Measurements from ENCODE around the gene DLK2. TPM values are rescaled to one million over a fixed set of nuclear protein-coding genes. Genes with fewer than 3 reads are reported as not detected.
"Not testable (repeated sequence)": the region's sequence is repeated elsewhere in the genome, so short reads cannot be mapped to it uniquely, and the experiment has no call there.

Gene DLK2
- total and polyA plus RNA-seq, 5 experiments from 2014 or later: 0.22 to 1.2 (median 0.97) TPM; not detected in 1

- no peaks in the 10 kb centered on the region for H3K36me3 Mint-ChIP-seq
- ATAC-seq (no peak), DNase-seq (no peak)
- no peak overlapping the region for H3K27ac Mint-ChIP-seq
- peaks cover 0 to 8% (median 2%) of the 10 kb centered on the region in 5 donors for H3K27me3 Mint-ChIP-seq
- POLR2A ChIA-PET: interaction anchor here (1.9 kb wide), 1 partner anchor 10 kb away, joined by 11 read pairs; the partner anchor contains the start of gene ABCC10
- no peak overlapping the region for H3K4me3 Mint-ChIP-seq
- peaks cover 0 to 5% (median 0%) of the 10 kb centered on the region in 9 donors for H3K9me3 Mint-ChIP-seq
- no peaks in the 10 kb centered on the region for H3K4me1 Mint-ChIP-seq
Measured at GRCh38 chr6:43416935-43417334, 38.4 kb downstream of the DLK2 start.

GRCh38 chr6:43415275-43415674 lies 40.1 kb downstream of the DLK2 start:
- not testable (repeated sequence) for H3K9me3 Mint-ChIP-seq, H3K4me1 Mint-ChIP-seq, H3K36me3 Mint-ChIP-seq, H3K27ac Mint-ChIP-seq, H3K4me3 Mint-ChIP-seq, DNase-seq, ATAC-seq
- peaks cover 0 to 12% (median 2%) of the 10 kb centered on the region in 5 donors for H3K27me3 Mint-ChIP-seq
- POLR2A ChIA-PET: interaction anchor here (0.6 to 1.9 kb wide), 3 partner anchors 12 to 752 kb away, joined by 3 to 11 read pairs (median 3); partner anchors contain the start of gene ABCC10

DNA sequence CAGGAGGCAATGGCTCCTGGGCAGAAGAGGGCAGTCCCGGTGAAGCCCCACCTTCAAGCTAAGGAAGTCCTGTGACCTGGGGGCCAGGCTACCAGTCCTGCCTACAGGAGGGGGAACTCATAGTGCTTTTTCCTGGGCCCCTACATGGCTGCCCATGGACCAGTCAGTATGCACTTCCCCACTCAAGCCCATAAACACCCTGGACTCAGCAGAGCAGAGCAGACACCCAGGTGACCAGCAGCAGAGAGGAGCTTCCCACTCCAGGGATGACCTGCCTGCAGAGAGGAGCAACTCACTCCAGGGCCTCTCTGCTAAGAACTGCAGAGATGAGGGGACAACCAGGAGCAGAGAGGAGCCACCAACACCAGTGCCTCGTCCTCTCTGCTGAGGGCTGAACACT lies 42.3 kb downstream of the DLK2 start:
- ATAC-seq (no peak), DNase-seq (no peak)
- Mint-ChIP-seq H3K27me3 (peaks cover 3 to 18% (median 5%) of the 10 kb centered on the region in 5 donors), H3K4me1 (no peaks in the 10 kb centered on the region), H3K27ac (no peak overlapping the region), H3K36me3 (no peaks in the 10 kb centered on the region), H3K4me3 (no peak overlapping the region), H3K9me3 (no peaks in the 10 kb centered on the region)
- POLR2A ChIA-PET: no interaction called here

- H3K27me3 Mint-ChIP-seq: peaks cover 4 to 18% (median 8%) of the 10 kb centered on the region in 5 donors
- H3K27ac Mint-ChIP-seq: no peak overlapping the region
- H3K36me3 Mint-ChIP-seq: no peaks in the 10 kb centered on the region
- H3K4me3 Mint-ChIP-seq: no peak overlapping the region
- no peaks in the 10 kb centered on the region for H3K4me1 Mint-ChIP-seq
- ATAC-seq (no peak), DNase-seq (no peak)
- POLR2A ChIA-PET: no interaction called here
- no peaks in the 10 kb centered on the region for H3K9me3 Mint-ChIP-seq
Measured at GRCh38 chr6:43412541-43412940, 42.8 kb downstream of the DLK2 start.

GRCh38 chr6:43410776-43411175 lies 44.6 kb downstream of the DLK2 start:
- H3K4me3 Mint-ChIP-seq, POLR2A ChIA-PET, DNase-seq, ATAC-seq, H3K27ac Mint-ChIP-seq, H3K36me3 Mint-ChIP-seq, H3K4me1 Mint-ChIP-seq, H3K9me3 Mint-ChIP-seq: not testable (repeated sequence)
- peaks cover 8 to 23% (median 13%) of the 10 kb centered on the region in 5 donors for H3K27me3 Mint-ChIP-seq

- POLR2A ChIA-PET: interaction anchor here (0.7 kb wide), 2 partner anchors 132 to 474 kb away, joined by 3 to 4 read pairs; no protein-coding TSS in a partner anchor
- Mint-ChIP-seq H3K36me3 (peaks cover 0 to 8% (median 0%) of the 10 kb centered on the region in 3 donors), H3K27me3 (peaks cover 8 to 36% (median 23%) of the 10 kb centered on the region in 5 donors), H3K4me3 (no peak overlapping the region), H3K4me1 (no peaks in the 10 kb centered on the region), H3K27ac (no peak overlapping the region), H3K9me3 (no peaks in the 10 kb centered on the region)
- DNase-seq: no peak
- no peak for ATAC-seq
Measured at GRCh38 chr6:43408259-43408658, 47.1 kb downstream of the DLK2 start.

- DNase-seq: no peak
- POLR2A ChIA-PET: interaction anchor here (0.7 kb wide), 1 partner anchor 131 kb away, joined by 4 read pairs; no protein-coding TSS in a partner anchor
- no peak overlapping the region for H3K4me3 Mint-ChIP-seq
- H3K4me1 Mint-ChIP-seq: no peaks in the 10 kb centered on the region
- H3K27ac Mint-ChIP-seq: no peak overlapping the region
- H3K27me3 Mint-ChIP-seq: peaks cover 8 to 38% (median 23%) of the 10 kb centered on the region in 5 donors
- no peak for ATAC-seq
- peaks cover 0 to 8% (median 0%) of the 10 kb centered on the region in 3 donors for H3K36me3 Mint-ChIP-seq
- no peaks in the 10 kb centered on the region for H3K9me3 Mint-ChIP-seq
Measured at GRCh38 chr6:43407296-43407695, 48.1 kb downstream of the DLK2 start.

- H3K9me3 Mint-ChIP-seq: no peaks in the 10 kb centered on the region
- peaks cover 0 to 8% (median 0%) of the 10 kb centered on the region in 3 donors for H3K36me3 Mint-ChIP-seq
- peaks cover 8 to 40% (median 23%) of the 10 kb centered on the region in 5 donors for H3K27me3 Mint-ChIP-seq
- no peak for ATAC-seq
- H3K4me1 Mint-ChIP-seq: no peaks in the 10 kb centered on the region
- no peak for DNase-seq
- no peak overlapping the region for H3K4me3 Mint-ChIP-seq
- H3K27ac Mint-ChIP-seq: no peak overlapping the region
- POLR2A ChIA-PET: no interaction called here
Measured at GRCh38 chr6:43405354-43405753, 50.0 kb downstream of the DLK2 start.

- ATAC-seq: no peak
- peaks cover 4 to 34% (median 18%) of the 10 kb centered on the region in 5 donors for H3K27me3 Mint-ChIP-seq
- H3K4me1 Mint-ChIP-seq: peaks cover 0 to 3% (median under 1%) of the 10 kb centered on the region in 4 donors
- no peak for DNase-seq
- peaks cover 0 to 8% (median 0%) of the 10 kb centered on the region in 3 donors for H3K36me3 Mint-ChIP-seq
- no peak overlapping the region for H3K27ac Mint-ChIP-seq
- no peaks in the 10 kb centered on the region for H3K9me3 Mint-ChIP-seq
- H3K4me3 Mint-ChIP-seq: no peak overlapping the region
- POLR2A ChIA-PET: no interaction called here
Measured at GRCh38 chr6:43402820-43403219, 52.5 kb downstream of the DLK2 start.

- Mint-ChIP-seq H3K27me3 (peaks cover 0 to 27% (median 11%) of the 10 kb centered on the region in 5 donors), H3K36me3 (peaks cover 0 to 7% (median 0%) of the 10 kb centered on the region in 3 donors), H3K4me3 (no peak overlapping the region), H3K4me1 (peaks cover 0 to 9% (median 3%) of the 10 kb centered on the region in 4 donors), H3K27ac (no peak overlapping the region), H3K9me3 (no peaks in the 10 kb centered on the region)
- DNase-seq (no peak), ATAC-seq (no peak)
- POLR2A ChIA-PET: interaction anchor here (0.8 kb wide), 1 partner anchor 32 kb away, joined by 3 read pairs; the partner anchor contains the start of gene ZNF318
Measured at GRCh38 chr6:43401730-43402129, 53.6 kb downstream of the DLK2 start.

Small RNA genes within 50 kb of the gene (microRNA-seq; reads per million reads assigned to microRNA genes)
- not detected for gene MIR6780B (ENCODE audit: borderline microRNAs expressed)

Other genes starting within 250 kb of the DLK2 start
- 10 to 100 TPM; 45.9 to 53.8 TPM for gene DNPH1, start 226.1 kb downstream of the DLK2 start, total RNA-seq
- gene DNPH1, start 226.1 kb downstream of the DLK2 start, polyA plus RNA-seq: 100 to 1,000 TPM; 109 to 173 (median 121) TPM
- gene TTBK1, start 212.1 kb downstream of the DLK2 start, total RNA-seq: not detected
- gene TTBK1, start 212.1 kb downstream of the DLK2 start, polyA plus RNA-seq: not detected
- gene SLC22A7, start 157.3 kb downstream of the DLK2 start, total RNA-seq: not detected
- gene SLC22A7, start 157.3 kb downstream of the DLK2 start, polyA plus RNA-seq: not detected
- gene CRIP3, start 146.7 kb downstream of the DLK2 start, total RNA-seq: 1 to 10 TPM; 4.1 to 5.3 TPM
- not detected for gene CRIP3, start 146.7 kb downstream of the DLK2 start, polyA plus RNA-seq
- gene ZNF318, start 85.9 kb downstream of the DLK2 start, total RNA-seq: 10 to 100 TPM; 34.4 to 35.0 TPM
- gene ZNF318, start 85.9 kb downstream of the DLK2 start, polyA plus RNA-seq: 1 to 10 TPM; 3.4 to 7.0 (median 5.7) TPM
- gene ABCC10, start 28.0 kb downstream of the DLK2 start, total RNA-seq: 10 to 100 TPM; 67.2 to 72.6 TPM
- gene ABCC10, start 28.0 kb downstream of the DLK2 start, polyA plus RNA-seq: 10 to 100 TPM in 2 of 3 donors, 1 to 10 TPM in 1; 9.6 to 15.9 (median 10.6) TPM
- gene TJAP1, start 22.0 kb upstream of the DLK2 start, total RNA-seq: 10 to 100 TPM; 47.7 to 54.7 TPM
- gene TJAP1, start 22.0 kb upstream of the DLK2 start, polyA plus RNA-seq: 10 to 100 TPM in 1 of 3 donors, 1 to 10 TPM in 2; 5.1 to 12.1 (median 8.4) TPM
- gene LRRC73, start 54.8 kb upstream of the DLK2 start, total RNA-seq: under 1 TPM; 0.41 to 0.49 TPM
- not detected for gene LRRC73, start 54.8 kb upstream of the DLK2 start, polyA plus RNA-seq
- gene YIPF3, start 61.4 kb upstream of the DLK2 start, total RNA-seq: 10 to 100 TPM; 77.0 to 77.5 TPM
- gene YIPF3, start 61.4 kb upstream of the DLK2 start, polyA plus RNA-seq: 10 to 100 TPM; 58.4 to 70.4 (median 68.3) TPM
- gene POLR1C, start 61.5 kb upstream of the DLK2 start, total RNA-seq: 10 to 100 TPM; 47.9 to 51.9 TPM
- gene POLR1C, start 61.5 kb upstream of the DLK2 start, polyA plus RNA-seq: 10 to 100 TPM in 2 of 3 donors, 1 to 10 TPM in 1; 9.4 to 23.2 (median 14.6) TPM
- gene XPO5, start 120.5 kb upstream of the DLK2 start, total RNA-seq: 10 to 100 TPM; 43.4 to 51.6 TPM
- 1 to 10 TPM; 5.1 to 8.7 (median 7.5) TPM for gene XPO5, start 120.5 kb upstream of the DLK2 start, polyA plus RNA-seq
- gene POLH, start 120.6 kb upstream of the DLK2 start, total RNA-seq: 10 to 100 TPM; 22.9 to 26.5 TPM
- gene POLH, start 120.6 kb upstream of the DLK2 start, polyA plus RNA-seq: 10 to 100 TPM in 2 of 3 donors, 1 to 10 TPM in 1; 5.9 to 18.9 (median 11.6) TPM
- gene GTPBP2, start 173.7 kb upstream of the DLK2 start, total RNA-seq: 10 to 100 TPM; 71.6 to 75.7 TPM
- gene GTPBP2, start 173.7 kb upstream of the DLK2 start, polyA plus RNA-seq: 1 to 10 TPM; 1.1 to 2.6 (median 1.7) TPM
- gene MAD2L1BP, start 180.3 kb upstream of the DLK2 start, total RNA-seq: 10 to 100 TPM; 30.3 to 32.9 TPM
- 10 to 100 TPM; 12.5 to 19.6 (median 17.9) TPM for gene MAD2L1BP, start 180.3 kb upstream of the DLK2 start, polyA plus RNA-seq
- gene RSPH9, start 189.5 kb upstream of the DLK2 start, total RNA-seq: not detected
- 1 to 10 TPM in 1 of 3 donors, under 1 TPM in 2; 0.44 to 1.1 (median 0.86) TPM for gene RSPH9, start 189.5 kb upstream of the DLK2 start, polyA plus RNA-seq
- 10 to 100 TPM; 28.9 to 30.6 TPM for gene MRPS18A, start 232.2 kb upstream of the DLK2 start, total RNA-seq
- 10 to 100 TPM; 53.1 to 63.1 (median 53.7) TPM for gene MRPS18A, start 232.2 kb upstream of the DLK2 start, polyA plus RNA-seq